ENCODE results near the gene INTS4.
"Not testable (repeated sequence)": the region's sequence is repeated elsewhere in the genome, so short reads cannot be mapped to it uniquely, and the experiment has no call there.

INTS4 gene

GRCh38 chr11:77876045-77876444 lies 118.4 kb downstream of the INTS4 start:
- TF ChIP-seq CTCF (IDR thresholded peaks at IDR 0.05; ENCODE audit: low read depth, low read length) = no peak
- no peak overlapping the region for H3K4me3 ChIP-seq (ENCODE audit: low read depth, low read length)
- DNase-seq (ENCODE audit: low read depth, low spot score) = no peak
- in situ Hi-C loops (cut with HindIII; ENCODE audit: low sequenced_read_pairs) = no loop called here

- no peak for DNase-seq (ENCODE audit: low read depth, low spot score)
- TF ChIP-seq CTCF (IDR thresholded peaks at IDR 0.05; ENCODE audit: low read depth, low read length) = no peak
- no peak overlapping the region for H3K4me3 ChIP-seq (ENCODE audit: low read depth, low read length)
- in situ Hi-C loops (cut with HindIII; ENCODE audit: low sequenced_read_pairs) = no loop called here
Measured at GRCh38 chr11:77874206-77874605, 120.3 kb downstream of the INTS4 start.

- TF ChIP-seq CTCF (IDR thresholded peaks at IDR 0.05; ENCODE audit: low read depth, low read length) = no peak
- in situ Hi-C loops (cut with HindIII; ENCODE audit: low sequenced_read_pairs) = no loop called here
- no peak overlapping the region for H3K4me3 ChIP-seq (ENCODE audit: low read depth, low read length)
- DNase-seq (ENCODE audit: low read depth, low spot score) = no peak
Measured at GRCh38 chr11:77873345-77873744, 121.1 kb downstream of the INTS4 start.

- in situ Hi-C loops (cut with HindIII; ENCODE audit: low sequenced_read_pairs) = no loop called here
- no peak for DNase-seq (ENCODE audit: low read depth, low spot score)
- TF ChIP-seq CTCF (IDR thresholded peaks at IDR 0.05; ENCODE audit: low read depth, low read length) = no peak
- H3K4me3 ChIP-seq (ENCODE audit: low read depth, low read length) = no peak overlapping the region
Measured at GRCh38 chr11:77871855-77872254, 122.6 kb downstream of the INTS4 start.

GRCh38 chr11:77868744-77869143 lies 125.7 kb downstream of the INTS4 start:
- in situ Hi-C loops (cut with HindIII; ENCODE audit: low sequenced_read_pairs) = no loop called here
- DNase-seq (ENCODE audit: low read depth, low spot score) = no peak
- no peak for TF ChIP-seq CTCF (IDR thresholded peaks at IDR 0.05; ENCODE audit: low read depth, low read length)
- no peak overlapping the region for H3K4me3 ChIP-seq (ENCODE audit: low read depth, low read length)

GRCh38 chr11:77866336-77866735 lies 128.1 kb downstream of the INTS4 start:
- no peak overlapping the region for H3K4me3 ChIP-seq (ENCODE audit: low read depth, low read length)
- in situ Hi-C loops (cut with HindIII; ENCODE audit: low sequenced_read_pairs) = no loop called here
- DNase-seq (ENCODE audit: low read depth, low spot score) = no peak
- TF ChIP-seq CTCF (IDR thresholded peaks at IDR 0.05; ENCODE audit: low read depth, low read length) = no peak

GRCh38 chr11:77865805-77866204 lies 128.7 kb downstream of the INTS4 start:
- no peak for DNase-seq (ENCODE audit: low read depth, low spot score)
- no peak for TF ChIP-seq CTCF (IDR thresholded peaks at IDR 0.05; ENCODE audit: low read depth, low read length)
- no peak overlapping the region for H3K4me3 ChIP-seq (ENCODE audit: low read depth, low read length)
- in situ Hi-C loops (cut with HindIII; ENCODE audit: low sequenced_read_pairs) = no loop called here

GRCh38 chr11:77861444-77861843 lies 133.0 kb downstream of the INTS4 start:
- H3K4me3 ChIP-seq (ENCODE audit: low read depth, low read length); in situ Hi-C loops (cut with HindIII; ENCODE audit: low sequenced_read_pairs); DNase-seq (ENCODE audit: low read depth, low spot score): not testable (repeated sequence)

- H3K4me3 ChIP-seq (ENCODE audit: low read depth, low read length); in situ Hi-C loops (cut with HindIII; ENCODE audit: low sequenced_read_pairs); DNase-seq (ENCODE audit: low read depth, low spot score): not testable (repeated sequence)
Measured at GRCh38 chr11:77857906-77858457, 136.5 kb downstream of the INTS4 start.
